Measurements from ENCODE around the gene VCX2. TPM values are rescaled to one million over a fixed set of nuclear protein-coding genes. Genes with fewer than 3 reads are reported as not detected.
A peak's percentile ranks its signal among the peaks of the same experiment; 100 is the strongest.
"Not testable (repeated sequence)": the region's sequence is repeated elsewhere in the genome, so short reads cannot be mapped to it uniquely, and the experiment has no call there.

Gene VCX2
- polyA plus RNA-seq, 1 experiment: not detected

- ChIA-PET CTCF (no interaction called here), POLR2A (no interaction called here)
- H3K27me3 ChIP-seq (ENCODE audit: control insufficient read depth, insufficient read depth, low read length): no peaks in the 10 kb centered on the region
- H3K4me3 ChIP-seq (ENCODE audit: low read depth, low read length): no peak overlapping the region
- TF ChIP-seq, protein P1, sequence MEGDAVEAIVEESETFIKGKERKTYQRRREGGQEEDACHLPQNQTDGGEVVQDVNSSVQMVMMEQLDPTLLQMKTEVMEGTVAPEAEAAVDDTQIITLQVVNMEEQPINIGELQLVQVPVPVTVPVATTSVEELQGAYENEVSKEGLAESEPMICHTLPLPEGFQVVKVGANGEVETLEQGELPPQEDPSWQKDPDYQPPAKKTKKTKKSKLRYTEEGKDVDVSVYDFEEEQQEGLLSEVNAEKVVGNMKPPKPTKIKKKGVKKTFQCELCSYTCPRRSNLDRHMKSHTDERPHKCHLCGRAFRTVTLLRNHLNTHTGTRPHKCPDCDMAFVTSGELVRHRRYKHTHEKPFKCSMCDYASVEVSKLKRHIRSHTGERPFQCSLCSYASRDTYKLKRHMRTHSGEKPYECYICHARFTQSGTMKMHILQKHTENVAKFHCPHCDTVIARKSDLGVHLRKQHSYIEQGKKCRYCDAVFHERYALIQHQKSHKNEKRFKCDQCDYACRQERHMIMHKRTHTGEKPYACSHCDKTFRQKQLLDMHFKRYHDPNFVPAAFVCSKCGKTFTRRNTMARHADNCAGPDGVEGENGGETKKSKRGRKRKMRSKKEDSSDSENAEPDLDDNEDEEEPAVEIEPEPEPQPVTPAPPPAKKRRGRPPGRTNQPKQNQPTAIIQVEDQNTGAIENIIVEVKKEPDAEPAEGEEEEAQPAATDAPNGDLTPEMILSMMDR (IDR thresholded peaks at IDR 0.05; ENCODE audit: low read depth, low read length): no peak
- H3K27ac ChIP-seq (ENCODE audit: low read depth, low read length): no peak overlapping the region
- no peak for DNase-seq (ENCODE audit: low read depth, low spot score)
- H3K9me3 ChIP-seq (ENCODE audit: control insufficient read depth, insufficient read depth, low read length): peaks cover 9% of the 10 kb centered on the region
Measured at GRCh38 chrX:8126092-8126491, 45.0 kb downstream of the VCX2 start.

GRCh38 chrX:8125566-8125965, 45.5 kb downstream of the VCX2 start:
- CTCF ChIA-PET: no interaction called here
- Histone ChIP-seq H3K27ac (ENCODE audit: low read depth, low read length) (no peak overlapping the region), H3K9me3 (ENCODE audit: control insufficient read depth, insufficient read depth, low read length) (peaks cover 11% of the 10 kb centered on the region), H3K27me3 (ENCODE audit: control insufficient read depth, insufficient read depth, low read length) (no peaks in the 10 kb centered on the region), H3K4me3 (ENCODE audit: low read depth, low read length) (no peak overlapping the region)
- no peak for DNase-seq (ENCODE audit: low read depth, low spot score)
- TF ChIP-seq, protein P1 (IDR thresholded peaks at IDR 0.05; ENCODE audit: low read depth, low read length): no peak
- POLR2A ChIA-PET: no interaction called here

GRCh38 chrX:8122538-8122937, 48.5 kb downstream of the VCX2 start:
- Histone ChIP-seq H3K27ac (ENCODE audit: low read depth, low read length) (no peak overlapping the region), H3K9me3 (ENCODE audit: control insufficient read depth, insufficient read depth, low read length) (peaks cover 11% of the 10 kb centered on the region), H3K27me3 (ENCODE audit: control insufficient read depth, insufficient read depth, low read length) (no peaks in the 10 kb centered on the region), H3K4me3 (ENCODE audit: low read depth, low read length) (no peak overlapping the region)
- no peak for DNase-seq (ENCODE audit: low read depth, low spot score)
- CTCF ChIA-PET: no interaction called here
- TF ChIP-seq, protein P1 (IDR thresholded peaks at IDR 0.05; ENCODE audit: low read depth, low read length): no peak
- POLR2A ChIA-PET: no interaction called here

DNA sequence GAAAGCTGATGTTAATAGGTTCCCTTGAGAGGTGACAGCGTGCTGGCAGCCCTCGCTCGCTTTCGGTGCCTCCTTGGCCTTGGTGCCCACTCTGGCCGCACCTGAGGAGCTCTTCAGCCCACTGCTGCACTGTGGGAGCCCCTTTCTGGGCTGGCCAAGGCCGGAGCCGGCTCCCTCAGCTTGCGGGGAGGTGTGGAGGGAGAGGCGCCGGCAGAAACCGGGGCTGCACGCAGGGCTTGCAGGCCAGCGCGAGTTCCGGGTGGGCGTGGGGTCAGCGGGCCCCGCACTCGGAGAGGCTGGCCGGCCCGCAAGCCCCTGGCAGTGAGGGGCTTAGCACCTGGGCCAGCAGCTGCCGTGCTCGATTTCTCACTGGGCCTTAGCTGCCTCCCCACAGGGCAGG, 49.7 kb downstream of the VCX2 start:
- H3K27ac ChIP-seq (ENCODE audit: low read depth, low read length); CTCF ChIA-PET; H3K4me3 ChIP-seq (ENCODE audit: low read depth, low read length); POLR2A ChIA-PET; H3K27me3 ChIP-seq (ENCODE audit: control insufficient read depth, insufficient read depth, low read length); DNase-seq (ENCODE audit: low read depth, low spot score): not testable (repeated sequence)
- H3K9me3 ChIP-seq (ENCODE audit: control insufficient read depth, insufficient read depth, low read length): peaks cover 11% of the 10 kb centered on the region

Small RNA genes lying within 50 kb of the gene (small RNA-seq; reads per million reads assigned to genes)
- gene MIR651 (ENCODE audit: insufficient read length, low read depth): 82.0 reads per million, percentile 88 among the genes with 10 or more reads in this experiment

Other genes starting within 250 kb of the VCX2 start
- gene PNPLA4, start 243.9 kb downstream of the VCX2 start, polyA plus RNA-seq (2011; rRNA removed): 10.7 and 11.0 TPM in 2 replicates

Measured in AG04450 (cell line).